IMR-90 (cell line): ENCODE results near the gene CASP8. TPM values are rescaled to one million over a fixed set of nuclear protein-coding genes. Genes with fewer than 3 reads are reported as not detected.
"Not testable (repeated sequence)": the region's sequence is repeated elsewhere in the genome, so short reads cannot be mapped to it uniquely, and the experiment has no call there.

Source experiments
- ATAC-seq: fragments of 200-7000 bp; cut with Tn5 transposase; 2 replicates; pipeline ENCODE4 v1.9.1; 2020; ENCODE audit warnings: low read depth, mild to moderate bottlenecking, moderate library complexity
- BruUV-seq: library from RNA; stranded (reverse); fragments of 400-500 nt; replicated peaks from 2 replicates; lab custom pipeline; 2021; lab: Mats Ljungman, UMichigan
- CTCF ChIA-PET: fragments of 300-600 bp; formaldehyde crosslinking; extraction: SDS; loops from one replicate; lab custom pipeline; 2021; ENCODE audit warnings: antibody characterized with exemption; lab: Yijun Ruan, JAX
- POLR2A ChIA-PET: fragments of 300-600 bp; sonication (Branson Sonifier 250); formaldehyde crosslinking; loops from one replicate; lab custom pipeline; 2022; ENCODE audit warnings: antibody characterized with exemption; ENCODE audit not compliant: unreplicated experiment; lab: Charles Lee
- DNase-seq: peaks from one replicate; pipeline ENCODE4 v3.0.0; 2013
- H2AFZ ChIP-seq: replicated peaks from 2 replicates; pipeline ENCODE3; 2013; ENCODE audit warnings: low read length, mild to moderate bottlenecking; ENCODE audit not compliant: poor library complexity
- H2AK5ac ChIP-seq: 2 replicates; pipeline ENCODE4 v1.6.1; 2013; ENCODE audit warnings: low read depth, low read length, inconsistent platforms
- H2AK9ac ChIP-seq: replicated peaks from 2 replicates; pipeline ENCODE3; 2013; ENCODE audit warnings: mild to moderate bottlenecking, low read depth, low read length, moderate library complexity; ENCODE audit not compliant: poor library complexity
- H2BK120ac ChIP-seq: 2 replicates; pipeline ENCODE4 v1.6.1; 2013; ENCODE audit warnings: low read depth, low read length, inconsistent platforms
- H2BK15ac ChIP-seq: 3 replicates; pipeline ENCODE4 v1.6.1; 2013; ENCODE audit warnings: low read depth, low read length, inconsistent platforms
- H2BK20ac ChIP-seq: 2 replicates; pipeline ENCODE4 v1.6.1; 2013; ENCODE audit warnings: low read depth, mild to moderate bottlenecking, inconsistent platforms, low read length, moderate library complexity
- H2BK5ac ChIP-seq: 2 replicates; pipeline ENCODE4 v1.6.1; 2013; ENCODE audit warnings: mild to moderate bottlenecking, low read depth, low read length, inconsistent platforms; ENCODE audit not compliant: poor library complexity, severe bottlenecking
- H3K14ac ChIP-seq: replicated peaks from 2 replicates; pipeline ENCODE4 v1.6.1; 2013; ENCODE audit warnings: low read depth, low read length, inconsistent platforms
- H3K18ac ChIP-seq: 2 replicates; pipeline ENCODE4 v1.6.1; 2013; ENCODE audit warnings: low read depth, low read length, control low read depth
- H3K23ac ChIP-seq: 2 replicates; pipeline ENCODE4 v1.6.1; 2013; ENCODE audit warnings: low read depth, low read length, inconsistent platforms
- H3K27ac ChIP-seq: 2 replicates; pipeline ENCODE4 v1.5.1; 2013; ENCODE audit warnings: mild to moderate bottlenecking, control low read depth, low read length; ENCODE audit not compliant: insufficient read depth
- H3K27me3 ChIP-seq: 2 replicates; pipeline ENCODE4 v1.6.1; 2013; ENCODE audit warnings: low read length; ENCODE audit not compliant: control insufficient read depth, insufficient read depth
- H3K36me3 ChIP-seq: 2 replicates; pipeline ENCODE4 v1.6.1; 2013; ENCODE audit warnings: low read length, mixed read lengths; ENCODE audit not compliant: control insufficient read depth, insufficient read depth
- H3K4ac ChIP-seq: 2 replicates; pipeline ENCODE4 v1.6.1; 2013; ENCODE audit warnings: low read depth, low read length, inconsistent platforms
- H3K4me1 ChIP-seq: 2 replicates; pipeline ENCODE4 v1.6.1; 2013; ENCODE audit warnings: low read length, mixed read lengths; ENCODE audit not compliant: control insufficient read depth, insufficient read depth
- H3K4me2 ChIP-seq: 2 replicates; pipeline ENCODE4 v1.6.1; 2013; ENCODE audit warnings: low read depth, mild to moderate bottlenecking, control low read depth, low read length, moderate library complexity
- H3K4me3 ChIP-seq: 2 replicates; pipeline ENCODE4 v1.5.1; 2013; ENCODE audit warnings: low read depth, mild to moderate bottlenecking, control low read depth, low read length, moderate library complexity; ENCODE audit not compliant: insufficient read depth
- H3K56ac ChIP-seq: 2 replicates; pipeline ENCODE4 v1.6.1; 2013; ENCODE audit warnings: low read length, inconsistent platforms; ENCODE audit not compliant: insufficient read depth; ENCODE audit errors: extremely low read depth
- H3K79me1 ChIP-seq, 2 experiments: 2 replicates each; pipeline ENCODE4 v1.6.1; 2013; ENCODE audit warnings: low read length in 2 of 2, inconsistent platforms in 1 of 2, low read depth in 1 of 2
- H3K9ac ChIP-seq: 2 replicates; pipeline ENCODE4 v1.6.1; 2013; ENCODE audit warnings: low read depth, low read length, control low read depth
- H3K9me1 ChIP-seq: 2 replicates; pipeline ENCODE4 v1.6.1; 2013; ENCODE audit warnings: low read length, inconsistent platforms; ENCODE audit not compliant: insufficient read depth
- H3K9me3 ChIP-seq: 2 replicates; pipeline ENCODE4 v1.6.1; 2013; ENCODE audit warnings: low read length; ENCODE audit not compliant: control insufficient read depth, insufficient read depth
- H4K20me1 ChIP-seq: 2 replicates; pipeline ENCODE4 v1.6.1; 2013; ENCODE audit warnings: low read length, inconsistent platforms; ENCODE audit not compliant: insufficient read depth
- H4K5ac ChIP-seq: 2 replicates; pipeline ENCODE4 v1.6.1; 2013; ENCODE audit warnings: mild to moderate bottlenecking, low read depth, low read length, control low read depth
- H4K8ac ChIP-seq, 2 experiments: 2 replicates each; pipeline ENCODE4 v1.6.1; 2013; ENCODE audit warnings: low read depth in 2 of 2, low read length in 2 of 2, control low read depth in 1 of 2, inconsistent platforms in 1 of 2
- H4K91ac ChIP-seq: 2 replicates; pipeline ENCODE4 v1.6.1; 2013; ENCODE audit warnings: low read depth, low read length, inconsistent platforms; ENCODE audit not compliant: insufficient read depth
- WGBS, 2 experiments: methylation state at CpG; one replicate each; pipeline versions ENCODE4 v1.1.5 to v1.1.7; 2013; ENCODE audit warnings: missing lambda C conversion rate in 2 of 2; ENCODE audit not compliant: insufficient read length in 1 of 2; ENCODE audit errors: extremely low coverage in 2 of 2; 5-methylcytosine and 5-hydroxymethylcytosine counted together
- dilution Hi-C: fragments of 300-500 bp; cut with HindIII; formaldehyde crosslinking; loops from one replicate; pipeline ENCODE4 v1.14.3; 2018; ENCODE audit warnings: low sequenced_read_pairs; ENCODE audit not compliant: unreplicated experiment
- in situ Hi-C: fragments of 300-500 bp; cut with MboI; formaldehyde crosslinking; loops from 3 replicates; pipeline ENCODE4 v1.14.3; 2019; ENCODE audit warnings: low sequenced_read_pairs, inconsistent platforms, mixed read lengths
- intact Hi-C: fragments of 100-400 bp; cut with micrococcal nuclease; formaldehyde crosslinking; loops from 2 replicates; pipeline ENCODE4 v1.10.0; 2022
- polyA plus RNA-seq, 3 experiments: library from polyadenylated mRNA; depleted of rRNA; stranded (reverse); fragments of >200 nt; gene quantifications; 2 replicates each; pipeline ENCODE4 v1.2.3, GENCODE V29; 2012; ENCODE audit warnings: low replicate concordance in 1 of 3
- total RNA-seq: library from RNA; depleted of rRNA; stranded (reverse); fragments of >200 nt; gene quantifications from 2 replicates; pipeline ENCODE4 v1.2.3, GENCODE V29; 2012

The CASP8 gene
- total and polyA plus RNA-seq, 2 of the 4 experiments (the other 2 are of a cell fraction): 13.1 to 17.0 TPM

DNA sequence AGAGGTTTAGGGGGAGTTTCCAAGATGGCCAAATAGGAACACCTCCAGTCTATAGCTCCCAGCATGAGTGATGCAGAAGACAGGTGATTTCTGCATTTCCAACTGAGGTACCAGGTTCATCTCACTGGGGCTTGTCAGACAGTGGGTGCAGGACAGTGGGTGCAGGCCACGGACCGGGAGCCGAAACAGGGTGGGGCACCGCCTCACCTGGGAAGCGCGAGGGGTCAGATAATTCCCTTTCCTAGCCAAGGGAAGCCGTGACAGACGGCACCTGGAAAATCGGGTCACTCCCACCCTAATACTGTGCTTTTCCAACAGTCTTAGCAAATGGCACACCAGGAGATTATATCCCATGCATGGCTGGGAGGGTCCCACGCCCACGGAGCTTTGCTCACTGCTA lies 39.6 kb downstream of the CASP8 start:
- H2BK15ac ChIP-seq, dilution Hi-C loops, H3K4me2 ChIP-seq, BruUV-seq, H2AK5ac ChIP-seq, H2AFZ ChIP-seq, H3K4ac ChIP-seq, H4K20me1 ChIP-seq, DNase-seq, H4K5ac ChIP-seq, CTCF ChIA-PET, H4K8ac ChIP-seq, intact Hi-C loops, POLR2A ChIA-PET, H3K4me1 ChIP-seq, H3K14ac ChIP-seq, H3K36me3 ChIP-seq, H3K79me1 ChIP-seq, H3K9me3 ChIP-seq, H2AK9ac ChIP-seq, H3K56ac ChIP-seq, H3K23ac ChIP-seq, H3K18ac ChIP-seq, ATAC-seq, H3K27ac ChIP-seq, H3K4me3 ChIP-seq, H2BK5ac ChIP-seq, H4K91ac ChIP-seq, H3K9ac ChIP-seq, in situ Hi-C loops, H3K27me3 ChIP-seq, H2BK120ac ChIP-seq, H2BK20ac ChIP-seq, H3K9me1 ChIP-seq: not testable (repeated sequence)
- whole genome bisulfite sequencing, 2 experiments: 93% methylated on average over 3 of the region's 11 CpGs; no CpG with 5 or more reads in 1 of the 2 experiments
